Psoas muscle (tissue), 8 donors: ENCODE results near the gene MYO5A. TPM values are rescaled to one million over a fixed set of nuclear protein-coding genes. Genes with fewer than 3 reads are reported as not detected.
A peak's percentile ranks its signal among the peaks of the same experiment; 100 is the strongest.
"Not testable (repeated sequence)": the region's sequence is repeated elsewhere in the genome, so short reads cannot be mapped to it uniquely, and the experiment has no call there.

ENCODE experiments used
- ATAC-seq, 4 donors: fragments of 200-7000 bp; cut with Tn5 transposase; one replicate each; pipeline ENCODE4 v1.9.1; 2020; ENCODE audit warnings: moderate library complexity in 3 of 4, mild to moderate bottlenecking in 2 of 4
- DNase-seq, 2 donors: peaks; one replicate each; pipeline ENCODE4 v3.0.0-alpha.2; 2020
- H3K27ac ChIP-seq: fragments of 200-600 bp; one replicate; pipeline ENCODE4 v1.8.0; 2022
- H3K27me3 ChIP-seq, 3 donors: fragments of 200-600 bp in 1 of 3; one replicate each; pipeline versions ENCODE4 v1.6.1 to v1.8.0; 2013 to 2022; ENCODE audit warnings: low read length in 2 of 3, mild to moderate bottlenecking in 2 of 3, moderate library complexity in 1 of 3; ENCODE audit not compliant: insufficient read depth in 3 of 3
- H3K36me3 ChIP-seq, 2 donors: fragments of 200-600 bp in 1 of 2; one replicate each; pipeline versions ENCODE4 v1.6.1 to v1.8.0; 2013 to 2022; ENCODE audit warnings: low read depth in 1 of 2, mild to moderate bottlenecking in 1 of 2, moderate library complexity in 1 of 2; ENCODE audit not compliant: insufficient read depth in 1 of 2
- H3K4me1 ChIP-seq: fragments of 200-600 bp; one replicate; pipeline ENCODE4 v1.8.0; 2022
- H3K4me3 ChIP-seq: fragments of 200-600 bp; one replicate; pipeline ENCODE4 v1.8.0; 2022; ENCODE audit warnings: mild to moderate bottlenecking
- H3K9me3 ChIP-seq: fragments of 200-600 bp; one replicate; pipeline ENCODE4 v1.8.0; 2022
- CTCF ChIP-seq: fragments of 200-600 bp; IDR thresholded peaks from one replicate; pipeline ENCODE4 v1.8.0; 2022; ENCODE audit warnings: antibody characterized with exemption
- WGBS, 3 donors: extraction: QIAGEN DNeasy Blood & Tissue Kit; methylation state at CpG; one replicate each; pipeline versions ENCODE4 v1.1.6 to v1.1.7; 2013; 5-methylcytosine and 5-hydroxymethylcytosine counted together
- intact Hi-C, 2 donors: fragments of 100-400 bp; cut with DNase I; formaldehyde crosslinking; loops; one replicate each; pipeline versions ENCODE4 v1.11.0 to v1.14.2; 2022
- polyA plus RNA-seq, 3 donors: library from polyadenylated mRNA; stranded (reverse); fragments of 200-250 nt; gene quantifications; one replicate each; pipeline ENCODE4 v1.2.3, GENCODE V29; 2013
- total RNA-seq, 4 donors: library from RNA; stranded (reverse); fragmentation: NEBNext Ultra II Directional in 2 of 4; extraction: Animal tissue kit (Norgen Biotek cat#: 25700) in 2 of 4; gene quantifications; one replicate each; pipeline versions ENCODE4 v1.2.1 to v1.2.4, GENCODE V29; 2021 to 2023
- donor health status: healthy with polysubstance abuse.
- donor health status: DM: no; HTN: no; CAD: no; lungs with moderate emphysema.
- donor health status: Bipolar disorder and iron deficiency.
- donor health status: healthy.
- donor health status: DM: yes; HTN: yes; CAD: no.
- donor health status: DM: no; HTN: no; CAD: no.
- donor health status: DM: no; HTN: no; CAD: no.
- donor health status: DM: yes; HTN: yes; CAD: no.

The MYO5A gene
- total and polyA plus RNA-seq, 7 donors = 3.6 to 9.9 (median 6.3) TPM

- Histone ChIP-seq H3K27ac (no peak overlapping the region), H3K9me3 (no peaks in the 10 kb centered on the region), H3K4me1 (peaks cover 7% of the 10 kb centered on the region), H3K4me3 (no peak overlapping the region), H3K27me3 (no peaks in the 10 kb centered on the region), H3K36me3 (peaks cover 0 to 5% of the 10 kb centered on the region in 2 donors)
- 86 to 94% (median 90%) methylated on average over 2 of the region's 2 CpGs for WGBS, 3 donors
- no peak for ATAC-seq
- TF ChIP-seq CTCF = no peak
- intact Hi-C loops = loop anchor here in 1 of 2 donors (10.0 kb wide), 1 partner anchor 57 kb away; no protein-coding TSS in a partner anchor
- DNase-seq = no peak
Measured at GRCh38 chr15:52417957-52418356, 110.7 kb downstream of the MYO5A start.

GRCh38 chr15:52417521-52417920 is 111.2 kb downstream of the MYO5A start:
- H3K36me3 ChIP-seq = peaks cover 0 to 5% of the 10 kb centered on the region in 2 donors
- intact Hi-C loops = loop anchor here in 1 of 2 donors (10.0 kb wide), 1 partner anchor 57 kb away; no protein-coding TSS in a partner anchor
- H3K27me3 ChIP-seq = no peaks in the 10 kb centered on the region
- no peaks in the 10 kb centered on the region for H3K9me3 ChIP-seq
- WGBS, 3 donors = 75 to 88% (median 76%) methylated on average over 3 of the region's 3 CpGs
- H3K4me1 ChIP-seq = peaks cover 4% of the 10 kb centered on the region
- peak in 2 of 4 donors; percentile 33 to 37 for ATAC-seq
- no peak overlapping the region for H3K4me3 ChIP-seq
- DNase-seq = no peak
- no peak for TF ChIP-seq CTCF
- H3K27ac ChIP-seq = no peak overlapping the region

- not testable (repeated sequence) for H3K27ac ChIP-seq, H3K4me1 ChIP-seq, DNase-seq, ATAC-seq, H3K36me3 ChIP-seq, H3K27me3 ChIP-seq, H3K9me3 ChIP-seq, H3K4me3 ChIP-seq
- intact Hi-C loops = loop anchor here in 1 of 2 donors (10.0 kb wide), 1 partner anchor 58 kb away; no protein-coding TSS in a partner anchor
- 91 to 97% (median 91%) methylated on average over 1 of the region's 1 CpG for WGBS, 3 donors
Measured at GRCh38 chr15:52416566-52416965, 112.1 kb downstream of the MYO5A start.

DNA sequence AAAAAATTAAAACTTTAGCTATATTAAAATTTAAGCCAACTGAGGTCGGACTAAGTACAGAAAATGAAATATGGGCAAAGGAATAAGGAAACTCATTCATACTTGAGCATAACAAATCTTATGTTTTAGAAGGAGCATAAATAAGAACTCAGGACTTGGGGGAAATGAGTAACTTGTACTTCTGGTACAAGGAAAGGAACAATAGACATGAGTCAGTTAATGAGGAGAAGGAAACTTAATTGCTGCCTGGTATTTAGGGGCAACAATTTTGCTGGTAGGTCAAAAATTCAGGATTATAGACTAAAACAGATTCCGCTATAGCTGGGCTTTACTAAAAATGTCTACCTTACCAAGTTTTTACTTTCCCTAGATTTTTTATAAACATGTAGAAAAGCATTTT is 113.1 kb downstream of the MYO5A start:
- TF ChIP-seq CTCF = no peak
- Histone ChIP-seq H3K4me3 (no peak overlapping the region), H3K27ac (no peak overlapping the region), H3K4me1 (no peaks in the 10 kb centered on the region), H3K9me3 (no peaks in the 10 kb centered on the region), H3K27me3 (no peaks in the 10 kb centered on the region), H3K36me3 (peaks cover 0 to 5% of the 10 kb centered on the region in 2 donors)
- intact Hi-C loops = loop anchor here in 1 of 2 donors (10.0 kb wide), 1 partner anchor 59 kb away; no protein-coding TSS in a partner anchor
- DNase-seq (no peak), ATAC-seq (no peak)
- 73 to 91% (median 90%) methylated on average over 2 of the region's 2 CpGs for WGBS, 3 donors

DNA sequence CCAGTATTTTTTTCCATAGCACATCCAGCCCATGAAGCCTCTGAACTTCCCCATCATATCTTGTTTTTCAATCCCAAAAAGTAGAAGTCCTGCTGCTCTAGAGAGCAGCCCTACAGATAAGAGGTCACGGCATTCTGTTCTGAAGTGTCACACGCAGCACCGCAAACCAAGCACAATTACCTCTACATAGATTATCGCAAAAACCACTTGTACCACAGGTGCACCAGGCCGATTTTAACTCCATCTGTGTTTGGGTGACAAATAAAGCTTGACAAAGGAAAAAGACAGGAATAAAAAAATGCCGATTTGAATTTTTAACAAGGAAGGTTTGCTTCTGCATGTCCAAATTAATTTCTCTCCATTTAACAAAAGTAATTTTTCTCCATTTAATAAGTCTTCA is 113.7 kb downstream of the MYO5A start:
- Histone ChIP-seq H3K27ac (no peak overlapping the region), H3K4me3 (no peak overlapping the region), H3K4me1 (no peaks in the 10 kb centered on the region), H3K36me3 (peaks cover 0 to 9% of the 10 kb centered on the region in 2 donors), H3K27me3 (no peaks in the 10 kb centered on the region), H3K9me3 (no peaks in the 10 kb centered on the region)
- no peak for TF ChIP-seq CTCF
- intact Hi-C loops = loop anchor here in 1 of 2 donors (10.0 kb wide), 1 partner anchor 60 kb away; no protein-coding TSS in a partner anchor
- ATAC-seq = no peak
- no peak for DNase-seq
- WGBS, 3 donors = 95 to 96% (median 95%) methylated on average over 6 of the region's 6 CpGs
